GM19468 (cell line): ENCODE measurements around the gene ZNF98.

Experiments used
- ATAC-seq: cut with Tn5 transposase; IDR thresholded peaks from one replicate; pipeline ENCODE4 v1.9.1; 2021; ENCODE audit warnings: mild to moderate bottlenecking, moderate library complexity, moderate number of reproducible peaks; ENCODE audit not compliant: unreplicated experiment; ENCODE audit errors: extremely low read depth

The ZNF98 gene

GRCh38 chr19:22422211-22422610, at the start of gene ZNF98:
ZNF98 (minus strand) TSS chr19:22422346; CDS start chr19:22422224, 122 bp downstream.
- ATAC-seq, result no peak

GRCh38 chr19:22446605-22447004, 24.5 kb upstream of the ZNF98 start:
- ATAC-seq, result no peak

- no peak for ATAC-seq
These were observed 15.9 kb upstream of the ZNF98 start for GRCh38 chr19:22438011-22438410.

GRCh38 chr19:22427960-22428913, 6.1 kb upstream of the ZNF98 start:
- no peak for ATAC-seq

- no peak for ATAC-seq
These were observed 5.4 kb upstream of the ZNF98 start for GRCh38 chr19:22427547-22427946.

GRCh38 chr19:22426901-22427300, 4.8 kb upstream of the ZNF98 start:
- ATAC-seq, result no peak

- ATAC-seq, result no peak
These were observed 349 bp downstream of the ZNF98 start for GRCh38 chr19:22421797-22422196.

- ATAC-seq, result no peak
These were observed 67.5 kb downstream of the ZNF98 start for GRCh38 chr19:22354665-22355064.
